IMR-90 (cell line): ENCODE results near the gene TFIP11. TPM values are rescaled to one million over a fixed set of nuclear protein-coding genes. Genes with fewer than 3 reads are reported as not detected.
A peak's percentile ranks its signal among the peaks of the same experiment; 100 is the strongest.

Experiments
- ATAC-seq: fragments of 200-7000 bp; cut with Tn5 transposase; 2 replicates; pipeline ENCODE4 v1.9.1; 2020; ENCODE audit warnings: low read depth, mild to moderate bottlenecking, moderate library complexity
- BruUV-seq: library from RNA; stranded (reverse); fragments of 400-500 nt; replicated peaks from 2 replicates; lab custom pipeline; 2021; lab: Mats Ljungman, UMichigan
- CTCF ChIA-PET: fragments of 300-600 bp; formaldehyde crosslinking; extraction: SDS; loops from one replicate; lab custom pipeline; 2021; ENCODE audit warnings: antibody characterized with exemption; lab: Yijun Ruan, JAX
- POLR2A ChIA-PET: fragments of 300-600 bp; sonication (Branson Sonifier 250); formaldehyde crosslinking; loops from one replicate; lab custom pipeline; 2022; ENCODE audit warnings: antibody characterized with exemption; ENCODE audit not compliant: unreplicated experiment; lab: Charles Lee
- DNase-seq: peaks from one replicate; pipeline ENCODE4 v3.0.0; 2013
- H2AFZ ChIP-seq: replicated peaks from 2 replicates; pipeline ENCODE3; 2013; ENCODE audit warnings: low read length, mild to moderate bottlenecking; ENCODE audit not compliant: poor library complexity
- H2AK5ac ChIP-seq: 2 replicates; pipeline ENCODE4 v1.6.1; 2013; ENCODE audit warnings: low read depth, low read length, inconsistent platforms
- H2AK9ac ChIP-seq: replicated peaks from 2 replicates; pipeline ENCODE3; 2013; ENCODE audit warnings: mild to moderate bottlenecking, low read depth, low read length, moderate library complexity; ENCODE audit not compliant: poor library complexity
- H2BK120ac ChIP-seq: 2 replicates; pipeline ENCODE4 v1.6.1; 2013; ENCODE audit warnings: low read depth, low read length, inconsistent platforms
- H2BK15ac ChIP-seq: 3 replicates; pipeline ENCODE4 v1.6.1; 2013; ENCODE audit warnings: low read depth, low read length, inconsistent platforms
- H2BK20ac ChIP-seq: 2 replicates; pipeline ENCODE4 v1.6.1; 2013; ENCODE audit warnings: low read depth, mild to moderate bottlenecking, inconsistent platforms, low read length, moderate library complexity
- H2BK5ac ChIP-seq: 2 replicates; pipeline ENCODE4 v1.6.1; 2013; ENCODE audit warnings: mild to moderate bottlenecking, low read depth, low read length, inconsistent platforms; ENCODE audit not compliant: poor library complexity, severe bottlenecking
- H3K14ac ChIP-seq: replicated peaks from 2 replicates; pipeline ENCODE4 v1.6.1; 2013; ENCODE audit warnings: low read depth, low read length, inconsistent platforms
- H3K18ac ChIP-seq: 2 replicates; pipeline ENCODE4 v1.6.1; 2013; ENCODE audit warnings: low read depth, low read length, control low read depth
- H3K23ac ChIP-seq: 2 replicates; pipeline ENCODE4 v1.6.1; 2013; ENCODE audit warnings: low read depth, low read length, inconsistent platforms
- H3K27ac ChIP-seq: 2 replicates; pipeline ENCODE4 v1.5.1; 2013; ENCODE audit warnings: mild to moderate bottlenecking, control low read depth, low read length; ENCODE audit not compliant: insufficient read depth
- H3K27me3 ChIP-seq: 2 replicates; pipeline ENCODE4 v1.6.1; 2013; ENCODE audit warnings: low read length; ENCODE audit not compliant: control insufficient read depth, insufficient read depth
- H3K36me3 ChIP-seq: 2 replicates; pipeline ENCODE4 v1.6.1; 2013; ENCODE audit warnings: low read length, mixed read lengths; ENCODE audit not compliant: control insufficient read depth, insufficient read depth
- H3K4ac ChIP-seq: 2 replicates; pipeline ENCODE4 v1.6.1; 2013; ENCODE audit warnings: low read depth, low read length, inconsistent platforms
- H3K4me1 ChIP-seq: 2 replicates; pipeline ENCODE4 v1.6.1; 2013; ENCODE audit warnings: low read length, mixed read lengths; ENCODE audit not compliant: control insufficient read depth, insufficient read depth
- H3K4me2 ChIP-seq: 2 replicates; pipeline ENCODE4 v1.6.1; 2013; ENCODE audit warnings: low read depth, mild to moderate bottlenecking, control low read depth, low read length, moderate library complexity
- H3K4me3 ChIP-seq: 2 replicates; pipeline ENCODE4 v1.5.1; 2013; ENCODE audit warnings: low read depth, mild to moderate bottlenecking, control low read depth, low read length, moderate library complexity; ENCODE audit not compliant: insufficient read depth
- H3K56ac ChIP-seq: 2 replicates; pipeline ENCODE4 v1.6.1; 2013; ENCODE audit warnings: low read length, inconsistent platforms; ENCODE audit not compliant: insufficient read depth; ENCODE audit errors: extremely low read depth
- H3K79me1 ChIP-seq, 2 experiments: 2 replicates each; pipeline ENCODE4 v1.6.1; 2013; ENCODE audit warnings: low read length in 2 of 2, inconsistent platforms in 1 of 2, low read depth in 1 of 2
- H3K9ac ChIP-seq: 2 replicates; pipeline ENCODE4 v1.6.1; 2013; ENCODE audit warnings: low read depth, low read length, control low read depth
- H3K9me1 ChIP-seq: 2 replicates; pipeline ENCODE4 v1.6.1; 2013; ENCODE audit warnings: low read length, inconsistent platforms; ENCODE audit not compliant: insufficient read depth
- H3K9me3 ChIP-seq: 2 replicates; pipeline ENCODE4 v1.6.1; 2013; ENCODE audit warnings: low read length; ENCODE audit not compliant: control insufficient read depth, insufficient read depth
- H4K20me1 ChIP-seq: 2 replicates; pipeline ENCODE4 v1.6.1; 2013; ENCODE audit warnings: low read length, inconsistent platforms; ENCODE audit not compliant: insufficient read depth
- H4K5ac ChIP-seq: 2 replicates; pipeline ENCODE4 v1.6.1; 2013; ENCODE audit warnings: mild to moderate bottlenecking, low read depth, low read length, control low read depth
- H4K8ac ChIP-seq, 2 experiments: 2 replicates each; pipeline ENCODE4 v1.6.1; 2013; ENCODE audit warnings: low read depth in 2 of 2, low read length in 2 of 2, control low read depth in 1 of 2, inconsistent platforms in 1 of 2
- H4K91ac ChIP-seq: 2 replicates; pipeline ENCODE4 v1.6.1; 2013; ENCODE audit warnings: low read depth, low read length, inconsistent platforms; ENCODE audit not compliant: insufficient read depth
- BHLHE40 ChIP-seq: fragments of 150-350 bp; IDR thresholded peaks from 2 replicates; pipeline ENCODE4 v1.6.1; 2016; ENCODE audit warnings: mild to moderate bottlenecking, low read depth, low read length
- CEBPB ChIP-seq: IDR thresholded peaks from 2 replicates; pipeline ENCODE4 v1.6.1; 2012; ENCODE audit warnings: low read depth, low read length, improper control_type of control experiment
- CTCF ChIP-seq: conservative IDR thresholded peaks from 2 replicates; pipeline ENCODE4 v1.5.1; 2012; ENCODE audit warnings: mild to moderate bottlenecking, low read depth, low read length, improper control_type of control experiment
- MAFK ChIP-seq: IDR thresholded peaks from 2 replicates; pipeline ENCODE4 v1.6.1; 2012; ENCODE audit warnings: low read depth, low read length, improper control_type of control experiment
- POLR2A ChIP-seq: IDR thresholded peaks from 2 replicates; pipeline ENCODE4 v1.6.1; 2012; ENCODE audit warnings: mild to moderate bottlenecking, low read depth, low read length
- RAD21 ChIP-seq: IDR thresholded peaks from 2 replicates; pipeline ENCODE4 v1.6.1; 2012; ENCODE audit warnings: low read length, improper control_type of control experiment
- RCOR1 ChIP-seq: IDR thresholded peaks from 2 replicates; pipeline ENCODE4 v1.6.1; 2012; ENCODE audit warnings: mild to moderate bottlenecking, low read length, improper control_type of control experiment; ENCODE audit not compliant: insufficient replicate concordance
- SMC3 ChIP-seq: fragments of 150-350 bp; IDR thresholded peaks from 2 replicates; pipeline ENCODE4 v1.6.1; 2016; ENCODE audit warnings: low read depth, mild to moderate bottlenecking, antibody characterized with exemption, low read length, moderate library complexity
- USF2 ChIP-seq: fragments of 150-350 bp; IDR thresholded peaks from 2 replicates; pipeline ENCODE4 v1.6.1; 2017; ENCODE audit warnings: mild to moderate bottlenecking, antibody characterized with exemption, low read length, low read depth
- WGBS, 2 experiments: methylation state at CpG; one replicate each; pipeline versions ENCODE4 v1.1.5 to v1.1.7; 2013; ENCODE audit warnings: missing lambda C conversion rate in 2 of 2; ENCODE audit not compliant: insufficient read length in 1 of 2; ENCODE audit errors: extremely low coverage in 2 of 2; 5-methylcytosine and 5-hydroxymethylcytosine counted together
- dilution Hi-C: fragments of 300-500 bp; cut with HindIII; formaldehyde crosslinking; loops from one replicate; pipeline ENCODE4 v1.14.3; 2018; ENCODE audit warnings: low sequenced_read_pairs; ENCODE audit not compliant: unreplicated experiment
- in situ Hi-C: fragments of 300-500 bp; cut with MboI; formaldehyde crosslinking; loops from 3 replicates; pipeline ENCODE4 v1.14.3; 2019; ENCODE audit warnings: low sequenced_read_pairs, inconsistent platforms, mixed read lengths
- intact Hi-C: fragments of 100-400 bp; cut with micrococcal nuclease; formaldehyde crosslinking; loops from 2 replicates; pipeline ENCODE4 v1.10.0; 2022
- polyA plus RNA-seq, 3 experiments: library from polyadenylated mRNA; depleted of rRNA; stranded (reverse); fragments of >200 nt; gene quantifications; 2 replicates each; pipeline ENCODE4 v1.2.3, GENCODE V29; 2012; ENCODE audit warnings: low replicate concordance in 1 of 3
- total RNA-seq: library from RNA; depleted of rRNA; stranded (reverse); fragments of >200 nt; gene quantifications from 2 replicates; pipeline ENCODE4 v1.2.3, GENCODE V29; 2012

The TFIP11 gene
- total and polyA plus RNA-seq, 2 of the 4 experiments (the other 2 are of a cell fraction), result 22.5 to 43.2 TPM

GRCh38 chr22:26534171-26534855 lies 22.0 kb upstream of the TFIP11 start (continued):
- no peak for TF ChIP-seq POLR2A

- Histone ChIP-seq H3K79me1 (peaks cover 0 to 24% of the 10 kb centered on the region in 2 experiments; a peak in 3 of 4 replicates), H2AK9ac (no peak overlapping the region), H3K4me2 (no peak overlapping the region), H3K4me3 (no peak overlapping the region), H2BK15ac (no peak overlapping the region), H2BK120ac (no peak overlapping the region), H3K9me3 (no peaks in the 10 kb centered on the region), H2BK5ac (no peak overlapping the region), H4K91ac (no peak overlapping the region), H2AFZ (no peak overlapping the region), H2AK5ac (no peak overlapping the region), H3K27ac (no peak overlapping the region), H3K4ac (no peak overlapping the region), H4K8ac (no peak overlapping the region), H3K56ac (no peak overlapping the region), H2BK20ac (no peak overlapping the region), H3K27me3 (no peaks in the 10 kb centered on the region), H3K9me1 (peaks cover 3% of the 10 kb centered on the region; the same call in 1 of the 2 replicates), H3K36me3 (peaks cover 19% of the 10 kb centered on the region), H3K18ac (no peak overlapping the region), H3K9ac (no peak overlapping the region), H3K4me1 (no peaks in the 10 kb centered on the region), H4K20me1 (no peaks in the 10 kb centered on the region), H3K23ac (no peak overlapping the region), H3K14ac (no peak overlapping the region), H4K5ac (no peak overlapping the region)
- DNase-seq, result no peak
- no TSS peak for BruUV-seq
- dilution Hi-C loops (no loop called here), intact Hi-C loops (no loop called here), in situ Hi-C loops (no loop called here)
- POLR2A ChIA-PET, result no interaction called here
- WGBS, 2 experiments, result no CpG with 5 or more reads among the region's 2 CpGs
- CTCF ChIA-PET, result no interaction called here
- no peak for ATAC-seq
- no peak for TF ChIP-seq BHLHE40
- no peak for TF ChIP-seq CTCF
- no peak for TF ChIP-seq RAD21
- TF ChIP-seq CEBPB, result peak; percentile 70
- no peak for TF ChIP-seq POLR2A
- no peak for TF ChIP-seq SMC3
- TF ChIP-seq RCOR1, result no peak
- TF ChIP-seq MAFK, result no peak
- TF ChIP-seq USF2, result no peak
Observed at GRCh38 chr22:26529345-26529744, 17.1 kb upstream of the TFIP11 start.
